MCF 10A (cell line): ENCODE measurements around the gene ERP44. TPM values are rescaled to one million over a fixed set of nuclear protein-coding genes. Genes with fewer than 3 reads are reported as not detected.
A peak's percentile ranks its signal among the peaks of the same experiment; 100 is the strongest.

Experiments used
- BruUV-seq: library from RNA; stranded (reverse); fragments of 400-500 nt; replicated peaks from 2 replicates; lab custom pipeline; 2021; lab: Mats Ljungman, UMichigan
- CTCF ChIA-PET: fragments of 300-600 bp; sonication (Branson Sonifier 250); formaldehyde crosslinking; extraction: SDS; loops from one replicate; lab custom pipeline; 2021; ENCODE audit warnings: antibody characterized with exemption, inconsistent platforms; lab: Yijun Ruan, JAX
- POLR2A ChIA-PET: fragments of 300-600, 350-650 bp; sonication (Branson Sonifier 250); formaldehyde crosslinking; extraction: SDS; loops from one replicate; lab custom pipeline; 2020; ENCODE audit warnings: antibody characterized with exemption, inconsistent platforms; lab: Yijun Ruan, JAX
- DNase-seq: peaks from one replicate; pipeline ENCODE4 v3.0.0-alpha.2; 2018; ENCODE audit not compliant: unreplicated experiment
- H3K27ac Mint-ChIP-seq: one replicate; pipeline ENCODE4 v1.8.0; 2022; ENCODE audit warnings: mild to moderate bottlenecking, low read depth, mixed read lengths; ENCODE audit not compliant: unreplicated experiment
- H3K27me3 Mint-ChIP-seq: one replicate; pipeline ENCODE4 v1.8.0; 2022; ENCODE audit warnings: mixed read lengths; ENCODE audit not compliant: insufficient read depth, unreplicated experiment
- H3K36me3 Mint-ChIP-seq: one replicate; pipeline ENCODE4 v1.8.0; 2022; ENCODE audit warnings: mild to moderate bottlenecking, moderate library complexity, mixed read lengths; ENCODE audit not compliant: insufficient read depth, unreplicated experiment
- H3K4me1 Mint-ChIP-seq: one replicate; pipeline ENCODE4 v1.8.0; 2022; ENCODE audit warnings: mixed read lengths; ENCODE audit not compliant: insufficient read depth, unreplicated experiment
- H3K4me3 Mint-ChIP-seq: one replicate; pipeline ENCODE4 v1.8.0; 2022; ENCODE audit warnings: mild to moderate bottlenecking, moderate library complexity, mixed read lengths; ENCODE audit not compliant: unreplicated experiment
- H3K9me3 Mint-ChIP-seq: one replicate; pipeline ENCODE4 v1.8.0; 2022; ENCODE audit warnings: mixed read lengths; ENCODE audit not compliant: unreplicated experiment
- CTCF ChIP-seq: fragments of 200-600 bp; IDR thresholded peaks from one replicate; pipeline ENCODE4 v1.8.0; 2022; ENCODE audit warnings: antibody characterized with exemption, mild to moderate bottlenecking; ENCODE audit not compliant: unreplicated experiment
- intact Hi-C: fragments of 100-400 bp; cut with micrococcal nuclease; formaldehyde crosslinking; loops from 2 replicates; pipeline ENCODE4 v1.14.1; 2022
- total RNA-seq: library from RNA; stranded (reverse); gene quantifications from 2 replicates; pipeline ENCODE4 v1.2.3, GENCODE V29; 2022

The ERP44 gene
- total RNA-seq, 1 experiment from 2014 or later = 26.3 TPM

GRCh38 chr9:100087218-100087617, 11.6 kb downstream of the ERP44 start:
- ChIA-PET POLR2A (interaction anchor here (1.8 kb wide), 1 partner anchor 11 kb away, joined by 18 read pairs; the partner anchor contains the start of genes ERP44 and INVS), CTCF (no interaction called here)
- Mint-ChIP-seq H3K4me3 (no peak overlapping the region), H3K27me3 (no peaks in the 10 kb centered on the region), H3K27ac (no peak overlapping the region), H3K36me3 (no peaks in the 10 kb centered on the region), H3K9me3 (no peaks in the 10 kb centered on the region), H3K4me1 (peaks cover 36% of the 10 kb centered on the region)
- BruUV-seq = no TSS peak
- no peak for TF ChIP-seq CTCF
- DNase-seq = peak; percentile 49
- intact Hi-C loops = no loop called here

- Mint-ChIP-seq H3K27ac (no peak overlapping the region), H3K9me3 (no peaks in the 10 kb centered on the region), H3K27me3 (no peaks in the 10 kb centered on the region), H3K36me3 (no peaks in the 10 kb centered on the region), H3K4me1 (peaks cover 36% of the 10 kb centered on the region), H3K4me3 (no peak overlapping the region)
- ChIA-PET CTCF (no interaction called here), POLR2A (interaction anchor here (1.8 kb wide), 1 partner anchor 12 kb away, joined by 18 read pairs; the partner anchor contains the start of genes ERP44 and INVS)
- DNase-seq = no peak
- intact Hi-C loops = no loop called here
- no peak for TF ChIP-seq CTCF
- no TSS peak for BruUV-seq
Measured at GRCh38 chr9:100086097-100086635, 12.6 kb downstream of the ERP44 start.

DNA sequence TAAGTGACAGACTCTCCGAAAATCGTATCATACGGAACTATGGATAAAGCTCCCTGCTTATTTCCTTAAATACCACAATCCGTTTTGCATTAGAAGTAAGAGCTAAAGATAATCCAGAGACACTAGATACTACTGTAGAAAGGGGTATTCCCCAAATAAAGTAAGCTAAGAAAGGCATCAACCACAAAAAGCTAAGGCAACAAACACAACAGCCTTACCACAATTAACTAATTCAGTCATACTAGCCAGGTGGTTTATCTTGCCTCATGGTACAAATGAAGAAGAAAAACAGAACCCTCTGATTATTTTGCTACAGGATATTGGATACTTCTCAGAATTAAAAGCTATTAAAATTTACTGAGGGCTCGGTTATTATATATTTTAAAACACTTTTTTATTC, 14.1 kb downstream of the ERP44 start:
- BruUV-seq = no TSS peak
- TF ChIP-seq CTCF = no peak
- peaks cover 36% of the 10 kb centered on the region for H3K4me1 Mint-ChIP-seq
- no peak overlapping the region for H3K27ac Mint-ChIP-seq
- POLR2A ChIA-PET = interaction anchor here (0.9 to 3.1 kb wide), 2 partner anchors 14 to 19 kb away, joined by 4 to 20 read pairs; partner anchors contain the start of genes ERP44 and INVS
- no peak for DNase-seq
- no peaks in the 10 kb centered on the region for H3K9me3 Mint-ChIP-seq
- intact Hi-C loops = no loop called here
- no peaks in the 10 kb centered on the region for H3K27me3 Mint-ChIP-seq
- no peaks in the 10 kb centered on the region for H3K36me3 Mint-ChIP-seq
- H3K4me3 Mint-ChIP-seq = no peak overlapping the region
- CTCF ChIA-PET = no interaction called here

- H3K27ac Mint-ChIP-seq = no peak overlapping the region
- ChIA-PET CTCF (interaction anchor here (1.0 to 1.1 kb wide), 2 partner anchors 14 to 57 kb away, joined by 3 to 4 read pairs; partner anchors contain the start of gene ERP44), POLR2A (interaction anchor here (3.1 kb wide), 1 partner anchor 15 kb away, joined by 20 read pairs; the partner anchor contains the start of genes ERP44 and INVS)
- no peaks in the 10 kb centered on the region for H3K36me3 Mint-ChIP-seq
- H3K27me3 Mint-ChIP-seq = no peaks in the 10 kb centered on the region
- no peak for TF ChIP-seq CTCF
- no peaks in the 10 kb centered on the region for H3K9me3 Mint-ChIP-seq
- H3K4me1 Mint-ChIP-seq = peaks cover 36% of the 10 kb centered on the region
- no peak overlapping the region for H3K4me3 Mint-ChIP-seq
- intact Hi-C loops = no loop called here
- no TSS peak for BruUV-seq
- no peak for DNase-seq
Measured at GRCh38 chr9:100084128-100084453, 14.7 kb downstream of the ERP44 start.
